ENCODE results near the gene DIP2C.

- TF ChIP-seq POLR2A (IDR thresholded peaks at IDR 0.05) (no peak), POLR2AphosphoS5 (IDR thresholded peaks at IDR 0.05) (no peak), CTCF (IDR thresholded peaks at IDR 0.05) (no peak)
These were observed 273.4 kb downstream of the DIP2C start for GRCh38 chr10:416091-416515.

Measured in prostate gland (tissue), 2 donors.